PC-3 (cell line): ENCODE results near the gene BMP7. TPM values are rescaled to one million over a fixed set of nuclear protein-coding genes. Genes with fewer than 3 reads are reported as not detected.

Experiments used
- ATAC-seq: fragments of 200-7000 bp; cut with Tn5 transposase; 2 replicates; pipeline ENCODE4 v1.9.1; 2020; ENCODE audit warnings: mild to moderate bottlenecking, moderate library complexity
- BruUV-seq: library from RNA; stranded (reverse); fragments of 400-500 nt; replicated peaks from 2 replicates; lab custom pipeline; 2021; lab: Mats Ljungman, UMichigan
- CTCF ChIA-PET: fragments of 300-600 bp; sonication (Branson Sonifier 250); formaldehyde crosslinking; loops from one replicate; lab custom pipeline; 2022; ENCODE audit warnings: antibody characterized with exemption; lab: Charles Lee
- POLR2A ChIA-PET: fragments of 300-600 bp; sonication (Branson Sonifier 250); formaldehyde crosslinking; loops from one replicate; lab custom pipeline; 2022; ENCODE audit warnings: antibody characterized with exemption; ENCODE audit not compliant: unreplicated experiment; lab: Charles Lee
- DNase-seq: peaks from one replicate; pipeline ENCODE4 v3.0.0-alpha.2; 2015
- H2AFZ ChIP-seq: fragments of 300-600 bp; sonication (generic); 2 replicates; pipeline ENCODE4 v1.6.0; 2016; ENCODE audit warnings: antibody characterized with exemption, low read length
- H3F3A ChIP-seq: fragments of 300-600 bp; sonication (generic); one replicate; pipeline ENCODE4 v1.6.0; 2017; ENCODE audit warnings: antibody characterized with exemption, low read length, control low read depth, mild to moderate bottlenecking; ENCODE audit not compliant: unreplicated experiment
- H3K27ac ChIP-seq: fragments of 300-600 bp; sonication (generic); 2 replicates; pipeline ENCODE4 v1.5.1; 2016; ENCODE audit warnings: mild to moderate bottlenecking, low read length
- H3K27me3 ChIP-seq: fragments of 300-600 bp; sonication (generic); 2 replicates; pipeline ENCODE4 v1.6.1; 2016; ENCODE audit warnings: low read length, mixed read lengths
- H3K36me3 ChIP-seq: fragments of 300-600 bp; sonication (generic); 2 replicates; pipeline ENCODE4 v1.6.1; 2016; ENCODE audit warnings: low read depth, mixed run types, low read length, mixed read lengths
- H3K4me1 ChIP-seq: fragments of 300-600 bp; sonication (generic); 2 replicates; pipeline ENCODE4 v1.5.1; 2016; ENCODE audit warnings: low read length; ENCODE audit not compliant: insufficient read depth
- H3K4me2 ChIP-seq: fragments of 300-600 bp; sonication (generic); 2 replicates; pipeline ENCODE4 v1.6.0; 2016; ENCODE audit warnings: low read length
- H3K4me3 ChIP-seq: fragments of 300-600 bp; sonication (generic); 2 replicates; pipeline ENCODE4 v1.5.1; 2016; ENCODE audit warnings: mild to moderate bottlenecking, low read length, mixed read lengths
- H3K79me2 ChIP-seq: fragments of 300-600 bp; sonication (generic); 2 replicates; pipeline ENCODE4 v1.6.1; 2017; ENCODE audit warnings: low read length, mixed read lengths
- H3K9ac ChIP-seq: fragments of 300-600 bp; sonication (generic); 2 replicates; pipeline ENCODE4 v1.6.0; 2016; ENCODE audit warnings: mild to moderate bottlenecking, low read length
- H3K9me2 ChIP-seq: fragments of 300-600 bp; sonication (generic); replicated peaks from 2 replicates; pipeline ENCODE4 v1.6.1; 2016; ENCODE audit warnings: mixed run types, low read length, mixed read lengths
- H3K9me3 ChIP-seq: fragments of 300-600 bp; sonication (generic); 2 replicates; pipeline ENCODE4 v1.6.1; 2016; ENCODE audit warnings: low read length, mixed read lengths
- H4K20me1 ChIP-seq: fragments of 300-600 bp; sonication (generic); 2 replicates; pipeline ENCODE4 v1.6.1; 2016; ENCODE audit warnings: low read length, mixed read lengths
- CTCF ChIP-seq: fragments of 300-600 bp; sonication (generic); conservative IDR thresholded peaks from 2 replicates; pipeline ENCODE4 v1.5.1; 2017; ENCODE audit warnings: antibody characterized with exemption, low read depth, mild to moderate bottlenecking, low read length
- EZH2 ChIP-seq: fragments of 300-600 bp; sonication (generic); IDR thresholded peaks from one replicate; pipeline ENCODE4 v1.6.1; 2017; ENCODE audit warnings: antibody characterized with exemption, mild to moderate bottlenecking, low read length; ENCODE audit not compliant: unreplicated experiment
- EZH2phosphoT487 ChIP-seq: fragments of 300-600 bp; sonication (generic); IDR thresholded peaks from 2 replicates; pipeline ENCODE4 v1.6.1; 2018; ENCODE audit warnings: mild to moderate bottlenecking, antibody characterized with exemption, low read length, borderline replicate concordance
- intact Hi-C: fragments of 100-400 bp; cut with micrococcal nuclease; formaldehyde crosslinking; loops from 2 replicates; pipeline ENCODE4 v1.9.0; 2023
- total RNA-seq: library from RNA; depleted of rRNA; stranded (reverse); fragments of >200 nt; gene quantifications from 2 replicates; pipeline ENCODE4 v1.2.3, GENCODE V29; 2014

Gene BMP7
- total RNA-seq, 1 experiment from 2014 or later, result not detected

- DNase-seq (no peak), ATAC-seq (no peak)
- Histone ChIP-seq H4K20me1 (no peaks in the 10 kb centered on the region), H3K9me3 (no peaks in the 10 kb centered on the region), H3K9ac (no peak overlapping the region), H3K9me2 (no peaks in the 10 kb centered on the region), H3K4me1 (peaks cover 12% of the 10 kb centered on the region; the same call in 1 of the 2 replicates), H2AFZ (no peak overlapping the region), H3K4me2 (no peak overlapping the region), H3K27me3 (peaks cover 4% of the 10 kb centered on the region; the same call in 1 of the 2 replicates), H3K79me2 (no peaks in the 10 kb centered on the region), H3F3A (no peaks in the 10 kb centered on the region), H3K4me3 (no peak overlapping the region), H3K27ac (no peak overlapping the region), H3K36me3 (no peaks in the 10 kb centered on the region)
- TF ChIP-seq EZH2phosphoT487, result no peak
- TF ChIP-seq CTCF, result no peak
- TF ChIP-seq EZH2, result no peak
- ChIA-PET POLR2A (no interaction called here), CTCF (no interaction called here)
- intact Hi-C loops, result no loop called here
- no TSS peak for BruUV-seq
Measured at GRCh38 chr20:57249073-57249472, 17.4 kb downstream of the BMP7 start.

- ATAC-seq, result no peak
- no peak overlapping the region for H2AFZ ChIP-seq
- POLR2A ChIA-PET, result no interaction called here
- no peak overlapping the region for H3K4me2 ChIP-seq
- H4K20me1 ChIP-seq, result no peaks in the 10 kb centered on the region
- H3F3A ChIP-seq, result no peaks in the 10 kb centered on the region
- no peaks in the 10 kb centered on the region for H3K36me3 ChIP-seq
- no peak overlapping the region for H3K4me3 ChIP-seq
- H3K79me2 ChIP-seq, result no peaks in the 10 kb centered on the region
- BruUV-seq, result no TSS peak
- H3K9me2 ChIP-seq, result no peaks in the 10 kb centered on the region
- H3K27me3 ChIP-seq, result peaks cover 4% of the 10 kb centered on the region; the same call in 1 of the 2 replicates
- H3K4me1 ChIP-seq, result peaks cover 12% of the 10 kb centered on the region; the same call in 1 of the 2 replicates
- no peak overlapping the region for H3K27ac ChIP-seq
- no peaks in the 10 kb centered on the region for H3K9me3 ChIP-seq
- no peak overlapping the region for H3K9ac ChIP-seq
- intact Hi-C loops, result no loop called here
- CTCF ChIA-PET, result no interaction called here
- DNase-seq, result no peak
- TF ChIP-seq CTCF (no peak), EZH2phosphoT487 (no peak), EZH2 (no peak)
Measured at GRCh38 chr20:57248132-57248797, 18.2 kb downstream of the BMP7 start.

- no peaks in the 10 kb centered on the region for H3K9me3 ChIP-seq
- no peak overlapping the region for H2AFZ ChIP-seq
- ChIA-PET CTCF (no interaction called here), POLR2A (no interaction called here)
- DNase-seq (no peak), ATAC-seq (no peak)
- H3K4me3 ChIP-seq, result no peak overlapping the region
- H3F3A ChIP-seq, result no peaks in the 10 kb centered on the region
- H3K36me3 ChIP-seq, result no peaks in the 10 kb centered on the region
- H3K27me3 ChIP-seq, result peaks cover 5% of the 10 kb centered on the region; the same call in 1 of the 2 replicates
- no peak overlapping the region for H3K27ac ChIP-seq
- intact Hi-C loops, result no loop called here
- no peak for TF ChIP-seq EZH2phosphoT487
- no peak for TF ChIP-seq CTCF
- no peak for TF ChIP-seq EZH2
- H3K4me2 ChIP-seq, result no peak overlapping the region
- H3K4me1 ChIP-seq, result peaks cover 12% of the 10 kb centered on the region; the same call in 1 of the 2 replicates
- no peak overlapping the region for H3K9ac ChIP-seq
- H3K79me2 ChIP-seq, result no peaks in the 10 kb centered on the region
- BruUV-seq, result no TSS peak
- no peaks in the 10 kb centered on the region for H4K20me1 ChIP-seq
- no peaks in the 10 kb centered on the region for H3K9me2 ChIP-seq
Measured at GRCh38 chr20:57247292-57247965, 19.0 kb downstream of the BMP7 start.
